DMS153 treated with DMSO at 0.1 percent for 48 hours (cell line): ENCODE measurements around the gene PLPP3.
A peak's percentile ranks its signal among the peaks of the same experiment; 100 is the strongest.

Source experiments
- DNase-seq: peaks from one replicate; lab custom pipeline; 2025; ENCODE audit not compliant: unreplicated experiment; lab: John Stamatoyannopoulos, UW

PLPP3 gene

GRCh38 chr1:56525489-56526041 lies 53.8 kb downstream of the PLPP3 start:
- no peak for DNase-seq

- no peak for DNase-seq
Observed at GRCh38 chr1:56524263-56524662, 55.1 kb downstream of the PLPP3 start.

GRCh38 chr1:56522680-56523079 lies 56.7 kb downstream of the PLPP3 start:
- DNase-seq = no peak

- no peak for DNase-seq
Observed at GRCh38 chr1:56520016-56520601, 59.3 kb downstream of the PLPP3 start.

- no peak for DNase-seq
Observed at GRCh38 chr1:56517404-56518130, 61.8 kb downstream of the PLPP3 start.

GRCh38 chr1:56516539-56517252 lies 62.7 kb downstream of the PLPP3 start:
- peak; percentile 40 for DNase-seq

- DNase-seq = no peak
Observed at GRCh38 chr1:56515898-56516538, 63.3 kb downstream of the PLPP3 start.

- no peak for DNase-seq
Observed at GRCh38 chr1:56512724-56513494, 66.5 kb downstream of the PLPP3 start.

- no peak for DNase-seq
Observed at GRCh38 chr1:56511766-56512165, 67.6 kb downstream of the PLPP3 start.

GRCh38 chr1:56511364-56511763 lies 68.0 kb downstream of the PLPP3 start:
- no peak for DNase-seq

- no peak for DNase-seq
Observed at GRCh38 chr1:56510642-56511021, 68.7 kb downstream of the PLPP3 start.

- DNase-seq = no peak
Observed at GRCh38 chr1:56509713-56510641, 69.4 kb downstream of the PLPP3 start.

- no peak for DNase-seq
Observed at GRCh38 chr1:56508523-56508983, 70.8 kb downstream of the PLPP3 start.

GRCh38 chr1:56507925-56508522 lies 71.3 kb downstream of the PLPP3 start:
- no peak for DNase-seq

- DNase-seq = no peak
Observed at GRCh38 chr1:56506951-56507491, 72.3 kb downstream of the PLPP3 start.

- DNase-seq = no peak
Observed at GRCh38 chr1:56505792-56506743, 73.3 kb downstream of the PLPP3 start.

- DNase-seq = no peak
Observed at GRCh38 chr1:56502700-56503245, 76.6 kb downstream of the PLPP3 start.
